ENCODE results near the gene HBG2. TPM values are rescaled to one million over a fixed set of nuclear protein-coding genes. Genes with fewer than 3 reads are reported as not detected.

Gene HBG2
- total and polyA plus RNA-seq, 2 of the 13 experiments (the other 11 are each of a cell fraction or from before 2014, with no cell fraction given): not detected

- in situ Hi-C loops (cut with HindIII; ENCODE audit: extremely low pct_ligation_motif_present, low pct_unique_long_range_greater_than_20kb): no loop called here
- no peak overlapping the region for H3K27ac ChIP-seq (ENCODE audit: extremely low read length, insufficient read depth, low read length)
- H3K9me3 ChIP-seq (ENCODE audit: low read length): no peaks in the 10 kb centered on the region
- H3K36me3 ChIP-seq (replicated peaks in 1 of 2; ENCODE audit: control insufficient read depth in 1 of 2, insufficient read depth in 2 of 2, low read length in 2 of 2): no peaks in the 10 kb centered on the region
- ChIA-PET POLR2A (no interaction called here), CTCF (ENCODE audit: low intra/inter-chr PET ratio, low total read pairs) (no interaction called here)
- H3K4me3 ChIP-seq (replicated peaks in 1 of 3; ENCODE audit: insufficient read depth in 1 of 3, low read depth in 2 of 3, low read length in 3 of 3): no peak overlapping the region
- no peak overlapping the region for H3K9ac ChIP-seq (ENCODE audit: insufficient read depth, low read depth, low read length)
- no peak for ATAC-seq
- H3K4me2 ChIP-seq (ENCODE audit: low read depth, low read length): no peak overlapping the region
- TF ChIP-seq RFXAP (CRISPR knock-in tag; IDR thresholded peaks at IDR 0.05; ENCODE audit: borderline replicate concordance) (no peak), ZNF326 (CRISPR knock-in tag; IDR thresholded peaks at IDR 0.05; ENCODE audit: borderline replicate concordance) (no peak), ZNF33A (CRISPR knock-in tag; IDR thresholded peaks at IDR 0.05; ENCODE audit: borderline replicate concordance) (no peak)
- DNase-seq (ENCODE audit: low spot score): no peak
- BruUV-seq (replicated peaks): no TSS peak
- intact Hi-C loops (cut with micrococcal nuclease; ENCODE audit: unreplicated experiment): no loop called here
- WGBS (ENCODE audit: low lambda C conversion rate): 2% methylated on average over 3 of the region's 3 CpGs
- no peaks in the 10 kb centered on the region; the same call in 1 of the 2 replicates for H4K20me1 ChIP-seq (ENCODE audit: insufficient read depth, low read length)
- no peak overlapping the region for H2AFZ ChIP-seq (ENCODE audit: low read length)
- H3K79me2 ChIP-seq (ENCODE audit: insufficient read depth, low read length): no peaks in the 10 kb centered on the region
- FAIRE-seq: no peak
- no peaks in the 10 kb centered on the region for H3K4me1 ChIP-seq (ENCODE audit: insufficient read depth, low read length)
- H3K27me3 ChIP-seq (ENCODE audit: control insufficient read depth in 1 of 2, insufficient read depth in 2 of 2, low read length in 2 of 2): no peaks in the 10 kb centered on the region
These were observed 22.4 kb downstream of the HBG2 start for GRCh38 chr11:5232176-5232575.

GRCh38 chr11:5231111-5231510 lies 23.5 kb downstream of the HBG2 start:
- H3K36me3 ChIP-seq (replicated peaks in 1 of 2; ENCODE audit: control insufficient read depth in 1 of 2, insufficient read depth in 2 of 2, low read length in 2 of 2): no peaks in the 10 kb centered on the region
- no peak for DNase-seq (ENCODE audit: low spot score)
- H3K4me1 ChIP-seq (ENCODE audit: insufficient read depth, low read length): no peaks in the 10 kb centered on the region
- no peak overlapping the region for H3K4me3 ChIP-seq (replicated peaks in 1 of 3; ENCODE audit: insufficient read depth in 1 of 3, low read depth in 2 of 3, low read length in 3 of 3)
- no peak overlapping the region for H3K9ac ChIP-seq (ENCODE audit: insufficient read depth, low read depth, low read length)
- no peaks in the 10 kb centered on the region for H3K9me3 ChIP-seq (ENCODE audit: low read length)
- ChIA-PET POLR2A (no interaction called here), CTCF (ENCODE audit: low intra/inter-chr PET ratio, low total read pairs) (no interaction called here)
- WGBS (ENCODE audit: low lambda C conversion rate): 2% methylated on average over 2 of the region's 2 CpGs
- intact Hi-C loops (cut with micrococcal nuclease; ENCODE audit: unreplicated experiment) (no loop called here), in situ Hi-C loops (cut with HindIII; ENCODE audit: extremely low pct_ligation_motif_present, low pct_unique_long_range_greater_than_20kb) (no loop called here)
- no peak overlapping the region for H2AFZ ChIP-seq (ENCODE audit: low read length)
- ATAC-seq: no peak
- no peak overlapping the region for H3K27ac ChIP-seq (ENCODE audit: extremely low read length, insufficient read depth, low read length)
- no peak overlapping the region for H3K4me2 ChIP-seq (ENCODE audit: low read depth, low read length)
- BruUV-seq (replicated peaks): no TSS peak
- TF ChIP-seq HDAC1 (CRISPR knock-in tag; IDR thresholded peaks at IDR 0.05) (no peak), ZBTB25 (CRISPR knock-in tag; IDR thresholded peaks at IDR 0.05) (no peak)
- H3K27me3 ChIP-seq (ENCODE audit: control insufficient read depth in 1 of 2, insufficient read depth in 2 of 2, low read length in 2 of 2): no peaks in the 10 kb centered on the region; a peak in 1 of 5 replicates
- H4K20me1 ChIP-seq (ENCODE audit: insufficient read depth, low read length): no peaks in the 10 kb centered on the region; the same call in 1 of the 2 replicates
- no peak for FAIRE-seq
- no peaks in the 10 kb centered on the region for H3K79me2 ChIP-seq (ENCODE audit: insufficient read depth, low read length)
